GM21423 (cell line): ENCODE data around the gene CD46.

Source experiments
- ATAC-seq: cut with Tn5 transposase; IDR thresholded peaks from one replicate; pipeline ENCODE4 v1.9.1; 2021; ENCODE audit warnings: mild to moderate bottlenecking, moderate library complexity; ENCODE audit not compliant: unreplicated experiment

Gene CD46

DNA sequence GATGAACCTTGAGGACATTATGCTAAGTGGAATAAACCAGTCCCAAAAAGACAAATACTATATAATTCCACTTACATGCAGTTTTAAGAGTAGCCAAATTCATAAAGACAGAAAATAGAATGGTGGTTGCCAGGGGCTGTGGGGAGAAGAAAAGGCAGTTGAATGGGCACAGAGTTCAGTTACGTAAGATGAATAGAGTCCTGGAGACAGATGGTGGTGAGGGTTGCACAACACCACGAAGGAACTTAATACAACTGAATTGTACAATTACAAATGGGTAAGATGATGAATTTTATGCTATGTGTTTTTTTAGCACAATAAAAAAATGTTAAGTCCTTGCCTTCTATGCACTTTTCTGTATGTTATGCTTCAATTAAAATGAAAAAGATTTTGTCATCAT lies 92.5 kb downstream of the CD46 start:
- no peak for ATAC-seq
